SK-N-SH treated with all-trans-retinoic acid at 6 μM for 48 hours (cell line): ENCODE results near the gene RIN3.

ENCODE experiments used
- ISL1 ChIP-seq: fragments of 250-450 bp; sonication (Bioruptor Pico); IDR thresholded peaks from 2 replicates; pipeline ENCODE4 v2.1.2; 2022; ENCODE audit warnings: mild to moderate bottlenecking, moderate library complexity
- PPARA ChIP-seq: fragments of 250-450 bp; sonication (Bioruptor Pico); IDR thresholded peaks from 2 replicates; pipeline ENCODE4 v1.5.0; 2020; ENCODE audit warnings: mild to moderate bottlenecking, borderline replicate concordance
- ZFP3 ChIP-seq: fragments of 250-450 bp; sonication (Bioruptor Pico); IDR thresholded peaks from 2 replicates; pipeline ENCODE4 v1.5.0; 2020; ENCODE audit warnings: mild to moderate bottlenecking, moderate library complexity
- ZNF565 ChIP-seq: fragments of 450-650 bp; formaldehyde crosslinking; conservative IDR thresholded peaks from 2 replicates; pipeline ENCODE4 v1.5.0; 2020; ENCODE audit warnings: low read depth, mild to moderate bottlenecking, moderate library complexity

GRCh38 chr14:92698393-92698792 is 184.8 kb downstream of the RIN3 start:
- TF ChIP-seq ZFP3 (no peak), ZNF565 (CRISPR knock-in tag) (no peak), ISL1 (no peak), PPARA (CRISPR knock-in tag) (no peak)
